Upper lobe of right lung (tissue), 1 donor: ENCODE measurements around the gene DLG2. TPM values are rescaled to one million over a fixed set of nuclear protein-coding genes. Genes with fewer than 3 reads are reported as not detected.

Source experiments
- ATAC-seq: fragments of 200-7000 bp; cut with Tn5 transposase; one replicate; pipeline ENCODE4 v1.9.1; 2020; ENCODE audit warnings: mild to moderate bottlenecking, moderate library complexity
- DNase-seq: peaks from one replicate; pipeline ENCODE4 v3.0.0-alpha.2; 2020
- H3K27ac ChIP-seq: fragments of 200-600 bp; one replicate; pipeline ENCODE4 v1.8.0; 2022
- H3K27me3 ChIP-seq: fragments of 200-600 bp; one replicate; pipeline ENCODE4 v1.8.0; 2022; ENCODE audit warnings: mild to moderate bottlenecking
- H3K36me3 ChIP-seq: fragments of 200-600 bp; one replicate; pipeline ENCODE4 v1.8.0; 2022
- H3K4me1 ChIP-seq: fragments of 200-600 bp; one replicate; pipeline ENCODE4 v1.8.0; 2022
- H3K4me3 ChIP-seq: fragments of 200-600 bp; one replicate; pipeline ENCODE4 v1.8.0; 2022; ENCODE audit warnings: mild to moderate bottlenecking
- H3K9me3 ChIP-seq: fragments of 200-600 bp; one replicate; pipeline ENCODE4 v1.8.0; 2022
- intact Hi-C: fragments of 100-400 bp; cut with DNase I; formaldehyde crosslinking; loops from one replicate; pipeline ENCODE4 v1.11.0; 2022
- total RNA-seq: library from RNA; stranded (reverse); fragmentation: NEBNext Ultra II Directional; extraction: Animal tissue kit (Norgen Biotek cat#: 25700); gene quantifications from one replicate; pipeline ENCODE4 v1.2.1, GENCODE V29; 2021
- TF ChIP-seq, protein P1 (sequence below): fragments of 200-600 bp; IDR thresholded peaks from one replicate; pipeline ENCODE4 v1.8.0; 2022; ENCODE audit warnings: antibody characterized with exemption
- donor health status: DM: no; HTN: yes; CAD: no; lungs with severe emphysema.

The DLG2 gene
- total RNA-seq, 1 donor from 2014 or later: 9.7 TPM

GRCh38 chr11:83921447-83922192, 1705.5 kb downstream of the DLG2 start:
- ATAC-seq (no peak), DNase-seq (no peak)
- intact Hi-C loops: no loop called here
- Histone ChIP-seq H3K36me3 (no peaks in the 10 kb centered on the region), H3K27me3 (no peaks in the 10 kb centered on the region), H3K4me3 (no peak overlapping the region), H3K27ac (no peak overlapping the region), H3K4me1 (no peaks in the 10 kb centered on the region), H3K9me3 (no peaks in the 10 kb centered on the region)
- TF ChIP-seq, protein P1, sequence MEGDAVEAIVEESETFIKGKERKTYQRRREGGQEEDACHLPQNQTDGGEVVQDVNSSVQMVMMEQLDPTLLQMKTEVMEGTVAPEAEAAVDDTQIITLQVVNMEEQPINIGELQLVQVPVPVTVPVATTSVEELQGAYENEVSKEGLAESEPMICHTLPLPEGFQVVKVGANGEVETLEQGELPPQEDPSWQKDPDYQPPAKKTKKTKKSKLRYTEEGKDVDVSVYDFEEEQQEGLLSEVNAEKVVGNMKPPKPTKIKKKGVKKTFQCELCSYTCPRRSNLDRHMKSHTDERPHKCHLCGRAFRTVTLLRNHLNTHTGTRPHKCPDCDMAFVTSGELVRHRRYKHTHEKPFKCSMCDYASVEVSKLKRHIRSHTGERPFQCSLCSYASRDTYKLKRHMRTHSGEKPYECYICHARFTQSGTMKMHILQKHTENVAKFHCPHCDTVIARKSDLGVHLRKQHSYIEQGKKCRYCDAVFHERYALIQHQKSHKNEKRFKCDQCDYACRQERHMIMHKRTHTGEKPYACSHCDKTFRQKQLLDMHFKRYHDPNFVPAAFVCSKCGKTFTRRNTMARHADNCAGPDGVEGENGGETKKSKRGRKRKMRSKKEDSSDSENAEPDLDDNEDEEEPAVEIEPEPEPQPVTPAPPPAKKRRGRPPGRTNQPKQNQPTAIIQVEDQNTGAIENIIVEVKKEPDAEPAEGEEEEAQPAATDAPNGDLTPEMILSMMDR: no peak

DNA sequence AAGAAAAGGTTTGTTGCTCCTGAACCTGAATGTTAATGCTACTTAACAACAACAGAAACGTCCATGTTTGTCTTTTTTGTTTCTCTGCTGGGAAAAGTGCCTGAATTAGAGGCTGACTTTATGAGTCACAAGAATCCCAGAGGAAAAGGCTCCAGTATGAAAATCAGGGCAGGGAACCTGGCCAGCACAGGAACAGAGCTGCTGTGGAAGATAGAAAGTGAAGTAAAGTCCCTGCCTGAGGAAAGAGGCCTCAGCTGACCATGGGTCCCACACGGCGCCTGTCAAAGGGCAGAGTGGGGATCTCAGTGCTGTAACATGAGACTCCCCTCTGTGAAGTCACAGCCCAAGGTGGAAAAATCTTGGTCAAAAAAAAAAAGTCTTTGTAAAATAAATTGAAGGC, 1708.7 kb downstream of the DLG2 start:
- TF ChIP-seq, protein P1: no peak

GRCh38 chr11:83914995-83915394, 1712.1 kb downstream of the DLG2 start:
- intact Hi-C loops: no loop called here
- no peaks in the 10 kb centered on the region for H3K9me3 ChIP-seq

More for the DNA sequence above, 1708.7 kb downstream of the DLG2 start:
- ATAC-seq: no peak
- intact Hi-C loops: no loop called here
- Histone ChIP-seq H3K27ac (no peak overlapping the region), H3K36me3 (no peaks in the 10 kb centered on the region), H3K4me3 (no peak overlapping the region), H3K4me1 (no peaks in the 10 kb centered on the region), H3K27me3 (no peaks in the 10 kb centered on the region), H3K9me3 (no peaks in the 10 kb centered on the region)
- DNase-seq: no peak

DNA sequence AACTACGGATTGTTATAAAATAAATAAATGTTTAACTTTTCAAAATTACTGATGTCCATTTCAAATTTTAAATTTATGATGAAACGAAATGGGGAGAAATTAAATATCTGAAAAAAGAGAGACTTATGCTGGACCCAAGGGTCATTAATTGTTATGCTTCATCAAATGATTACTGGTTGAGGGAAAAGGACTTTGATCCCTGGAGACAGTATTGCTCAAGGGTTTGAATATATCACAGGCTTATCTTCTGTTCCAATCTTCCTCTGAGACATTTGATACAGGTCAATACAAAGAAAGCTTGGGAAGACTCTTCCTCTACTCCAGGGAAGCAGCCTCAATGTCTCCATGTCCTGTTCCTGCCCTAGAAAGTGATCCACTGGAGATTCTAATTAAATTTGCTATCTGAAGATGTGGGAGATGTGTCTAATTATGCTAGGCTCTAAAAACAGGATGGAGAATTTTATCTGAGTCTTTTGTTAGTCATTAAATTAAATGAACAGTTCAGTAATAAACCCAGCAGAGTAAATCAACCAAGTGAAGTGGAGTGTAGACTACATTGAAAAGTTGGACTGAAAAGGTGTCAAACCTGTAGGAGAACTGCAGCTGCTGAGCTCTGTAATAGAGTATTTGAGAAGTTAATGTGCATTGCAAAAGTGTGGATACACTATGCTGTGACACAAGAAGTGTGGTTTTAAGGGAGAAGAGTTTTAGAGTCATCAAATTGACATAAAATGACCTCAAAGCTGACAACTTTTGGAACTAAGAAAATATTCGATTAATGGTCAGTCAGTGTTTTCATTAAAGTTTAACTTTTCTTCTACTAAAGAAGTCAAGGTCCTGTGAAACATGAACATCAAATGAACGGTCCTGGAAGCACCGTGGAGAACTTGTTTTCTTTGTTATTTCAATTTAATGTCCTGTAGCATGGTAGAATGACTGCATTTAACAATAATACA, 1717.3 kb downstream of the DLG2 start:
- no peak overlapping the region for H3K4me3 ChIP-seq
- no peaks in the 10 kb centered on the region for H3K9me3 ChIP-seq
- intact Hi-C loops: no loop called here
- TF ChIP-seq, protein P1: no peak
- H3K4me1 ChIP-seq: no peaks in the 10 kb centered on the region
- no peaks in the 10 kb centered on the region for H3K27me3 ChIP-seq
- no peak overlapping the region for H3K27ac ChIP-seq
- no peak for ATAC-seq
- DNase-seq: no peak
- no peaks in the 10 kb centered on the region for H3K36me3 ChIP-seq

More at GRCh38 chr11:83914995-83915394, 1712.1 kb downstream of the DLG2 start:
- TF ChIP-seq, protein P1: no peak
- no peaks in the 10 kb centered on the region for H3K27me3 ChIP-seq
- DNase-seq (no peak), ATAC-seq (no peak)
- H3K36me3 ChIP-seq: no peaks in the 10 kb centered on the region
- H3K27ac ChIP-seq: no peak overlapping the region
- no peaks in the 10 kb centered on the region for H3K4me1 ChIP-seq
- H3K4me3 ChIP-seq: no peak overlapping the region

- Histone ChIP-seq H3K27ac (no peak overlapping the region), H3K27me3 (no peaks in the 10 kb centered on the region), H3K36me3 (no peaks in the 10 kb centered on the region), H3K9me3 (no peaks in the 10 kb centered on the region), H3K4me1 (no peaks in the 10 kb centered on the region), H3K4me3 (no peak overlapping the region)
- ATAC-seq (no peak), DNase-seq (no peak)
- intact Hi-C loops: no loop called here
- TF ChIP-seq, protein P1: no peak
These were observed 1718.8 kb downstream of the DLG2 start for GRCh38 chr11:83908298-83908856.
